B cell (primary cell): ENCODE measurements around the gene NUP214. TPM values are rescaled to one million over a fixed set of nuclear protein-coding genes. Genes with fewer than 3 reads are reported as not detected.

Experiments
- ATAC-seq: fragments of 200-7000 bp; cut with Tn5 transposase; one replicate; pipeline ENCODE4 v1.10.0; 2021; ENCODE audit warnings: low read depth, mild to moderate bottlenecking, moderate number of reproducible peaks, moderate library complexity
- CTCF ChIA-PET: fragments of 350-600 bp; sonication (Branson Sonifier 250); formaldehyde crosslinking; loops from one replicate; lab custom pipeline; 2021; ENCODE audit warnings: antibody characterized with exemption, inconsistent platforms; lab: Charles Lee
- POLR2A ChIA-PET: fragments of 350-600 bp; sonication (Branson Sonifier 250); formaldehyde crosslinking; loops from one replicate; lab custom pipeline; 2021; ENCODE audit warnings: antibody characterized with exemption; lab: Charles Lee
- DNase-seq: peaks from one replicate; pipeline ENCODE4 v3.0.0; 2013
- H2AFZ ChIP-seq: 2 replicates; pipeline ENCODE4 v1.6.1; 2012; ENCODE audit warnings: mild to moderate bottlenecking, low read depth, low read length; ENCODE audit not compliant: insufficient read depth, poor library complexity, severe bottlenecking
- H3K27ac ChIP-seq, 2 donors: 1 replicate in 1 of 2; 2 replicates in 1 of 2; pipeline ENCODE4 v1.5.1; 2012 to 2013; ENCODE audit warnings: low read length in 2 of 2, mild to moderate bottlenecking in 2 of 2, moderate library complexity in 1 of 2
- H3K27me3 ChIP-seq, 4 experiments: fragments of 200-600 bp in 1 of 4; sonication (generic) in 1 of 4; replicated peaks in 1 of 4; 1 replicate in 2 of 4; 2 replicates in 2 of 4; pipeline versions ENCODE4 v1.6.1 to v1.7.0; 2013 to 2016; ENCODE audit warnings: low read length in 3 of 4, mild to moderate bottlenecking in 2 of 4, mixed read lengths in 1 of 4, moderate library complexity in 1 of 4; ENCODE audit not compliant: insufficient read depth in 4 of 4, control insufficient read depth in 3 of 4; ENCODE audit errors: control extremely low read depth in 1 of 4
- H3K36me3 ChIP-seq, 2 experiments: replicated peaks in 1 of 2; 1 replicate in 1 of 2; 2 replicates in 1 of 2; pipeline versions ENCODE4 v1.6.1 to v1.7.1; 2013; ENCODE audit warnings: low read length in 1 of 2; ENCODE audit not compliant: insufficient read depth in 2 of 2, control insufficient read depth in 1 of 2; ENCODE audit errors: control extremely low read depth in 1 of 2, extremely low read depth in 1 of 2
- H3K4me1 ChIP-seq, 2 donors: fragments of 200-600 bp in 1 of 2; sonication (generic) in 1 of 2; 1 replicate in 1 of 2; 2 replicates in 1 of 2; pipeline versions ENCODE4 v1.5.1 to v1.6.1; 2013 to 2017; ENCODE audit warnings: low read length in 2 of 2; ENCODE audit not compliant: control insufficient read depth in 2 of 2, insufficient read depth in 2 of 2
- H3K4me2 ChIP-seq: replicated peaks from 2 replicates; pipeline ENCODE3; 2012; ENCODE audit warnings: mild to moderate bottlenecking, low read depth, low read length; ENCODE audit not compliant: poor library complexity, severe bottlenecking
- H3K4me3 ChIP-seq, 5 experiments: fragments of 200-600 bp in 1 of 5; sonication (generic) in 1 of 5; 1 replicate in 3 of 5; 2 replicates in 2 of 5; pipeline versions ENCODE4 v1.5.1 to v1.7.0; 2011 to 2016; ENCODE audit warnings: low read length in 4 of 5, mild to moderate bottlenecking in 4 of 5, low read depth in 2 of 5, control low read depth in 1 of 5, moderate library complexity in 1 of 5; ENCODE audit not compliant: insufficient read depth in 1 of 5; ENCODE audit errors: control extremely low read depth in 1 of 5, extremely low read depth in 1 of 5
- H3K79me2 ChIP-seq: fragments of 200-600 bp; sonication (generic); one replicate; pipeline ENCODE4 v1.6.0; 2016; ENCODE audit warnings: low read length; ENCODE audit not compliant: control insufficient read depth, insufficient read depth
- H3K9ac ChIP-seq: fragments of 200-600 bp; sonication (generic); 2 replicates; pipeline ENCODE4 v1.6.1; 2017; ENCODE audit warnings: mild to moderate bottlenecking, low read length, moderate library complexity
- H3K9me3 ChIP-seq, 3 donors: one replicate each; pipeline versions ENCODE4 v1.6.1 to v1.7.1; 2013; ENCODE audit warnings: low read length in 2 of 3; ENCODE audit not compliant: control insufficient read depth in 2 of 3, insufficient read depth in 1 of 3; ENCODE audit errors: control extremely low read depth in 1 of 3
- H4K20me1 ChIP-seq: 2 replicates; pipeline ENCODE4 v1.6.0; 2012; ENCODE audit warnings: mild to moderate bottlenecking, low read length; ENCODE audit not compliant: insufficient read depth, control insufficient read depth, poor library complexity, severe bottlenecking
- H3K27ac Mint-ChIP-seq: one replicate; pipeline ENCODE4 v1.8.0; 2021; ENCODE audit warnings: mixed read lengths
- H3K27me3 Mint-ChIP-seq: one replicate; pipeline ENCODE4 v1.8.0; 2021; ENCODE audit warnings: mixed read lengths
- H3K4me1 Mint-ChIP-seq: one replicate; pipeline ENCODE4 v1.8.0; 2021; ENCODE audit warnings: mixed read lengths
- H3K4me3 Mint-ChIP-seq: one replicate; pipeline ENCODE4 v1.8.0; 2021; ENCODE audit warnings: mixed read lengths
- H3K9me3 Mint-ChIP-seq: one replicate; pipeline ENCODE4 v1.8.0; 2022; ENCODE audit warnings: mixed read lengths; ENCODE audit not compliant: insufficient read depth
- EZH2 ChIP-seq: IDR thresholded peaks from 2 replicates; pipeline ENCODE4 v1.6.1; 2012; ENCODE audit warnings: borderline replicate concordance, low read depth, mild to moderate bottlenecking, moderate library complexity, low read length; ENCODE audit not compliant: insufficient read depth, poor library complexity, severe bottlenecking
- WGBS: methylation state at CpG from one replicate; pipeline ENCODE4 v1.1.5; 2013; ENCODE audit warnings: missing lambda C conversion rate; ENCODE audit not compliant: insufficient coverage; 5-methylcytosine and 5-hydroxymethylcytosine counted together
- intact Hi-C: fragments of 100-400 bp; cut with micrococcal nuclease; formaldehyde crosslinking; loops from one replicate; pipeline ENCODE4 v1.10.0; 2022
- polyA plus RNA-seq: library from polyadenylated mRNA; depleted of rRNA; stranded (reverse); fragments of >200 nt; gene quantifications from 2 replicates; pipeline ENCODE4 v1.2.3, GENCODE V29; 2012
- total RNA-seq, 2 donors: library from RNA; stranded (reverse); fragments of 120-200 nt in 1 of 2; gene quantifications; 1 replicate in 1 of 2; 2 replicates in 1 of 2; pipeline versions ENCODE4 v1.2.3 to v1.2.4, GENCODE V29; 2013 to 2022
- TF ChIP-seq, protein P1 (sequence below): fragments of 200-600 bp; IDR thresholded peaks from one replicate; pipeline ENCODE4 v1.8.0; 2022; ENCODE audit warnings: antibody characterized with exemption, mild to moderate bottlenecking

NUP214 gene
- total and polyA plus RNA-seq, 2 donors (not counting 1 experiment from before 2014, with no cell fraction given): 19.0 to 94.6 TPM

DNA sequence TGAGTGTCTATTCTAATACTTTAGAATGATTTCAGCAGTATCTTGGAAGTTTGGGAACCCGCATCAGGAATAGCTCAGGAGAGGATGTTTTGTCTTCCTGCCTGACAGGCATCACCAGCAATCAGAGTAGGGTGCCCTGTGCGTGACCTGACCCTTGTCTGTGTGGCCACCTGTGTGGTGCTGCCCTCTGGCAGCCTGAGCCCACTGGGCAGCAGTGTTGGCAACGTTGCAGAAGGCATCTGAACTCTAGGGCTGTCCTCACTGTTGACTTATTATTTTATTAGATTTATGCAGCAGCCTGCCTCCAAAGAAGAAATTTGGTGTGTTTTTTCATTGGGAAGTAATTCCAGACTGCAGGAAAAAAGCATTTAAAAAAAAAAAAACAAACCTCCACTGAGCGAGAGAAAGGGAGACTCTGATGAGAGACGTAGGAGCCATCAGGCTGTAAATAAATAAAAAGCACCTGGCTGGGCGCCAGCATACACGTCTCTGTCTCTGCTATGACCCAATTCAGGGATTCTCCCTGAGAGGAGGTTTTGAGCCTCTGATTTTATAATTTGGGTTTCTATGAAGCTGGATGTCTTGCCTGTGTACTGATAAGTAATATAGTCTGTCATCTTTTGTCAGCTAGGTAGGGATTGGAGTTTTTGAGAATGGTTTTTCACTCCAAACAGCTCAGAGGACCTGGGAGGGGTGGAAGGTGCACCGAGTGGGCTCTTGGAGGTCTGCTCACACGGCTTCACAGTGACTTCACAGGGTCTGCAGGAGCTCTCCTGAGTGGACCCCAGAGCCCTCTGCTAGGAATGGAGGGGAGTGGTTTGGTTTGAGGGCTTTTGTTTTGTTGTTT, 101.9 kb downstream of the NUP214 start:
- intact Hi-C loops: no loop called here
- POLR2A ChIA-PET: no interaction called here

More for the DNA sequence above, 101.9 kb downstream of the NUP214 start:
- WGBS: 86% methylated on average over 6 of the region's 9 CpGs
- H3K27me3 Mint-ChIP-seq: no peaks in the 10 kb centered on the region
- no peak overlapping the region for H3K4me3 Mint-ChIP-seq
- DNase-seq: no peak
- Histone ChIP-seq H3K4me3 (no peak overlapping the region), H3K36me3 (peaks cover 0 to 38% of the 10 kb centered on the region in 2 experiments), H4K20me1 (no peaks in the 10 kb centered on the region), H3K27me3 (no peaks in the 10 kb centered on the region), H3K4me2 (peak overlapping the region; percentile 50), H3K9ac (no peak overlapping the region), H3K9me3 (no peaks in the 10 kb centered on the region), H3K79me2 (no peaks in the 10 kb centered on the region), H3K4me1 (peaks cover 14 to 22% of the 10 kb centered on the region in 2 donors), H3K27ac (no peak overlapping the region), H2AFZ (no peak overlapping the region)
- H3K9me3 Mint-ChIP-seq: no peaks in the 10 kb centered on the region
- CTCF ChIA-PET: interaction anchor here (0.6 to 1.6 kb wide), 3 partner anchors 47 to 64 kb away, joined by 3 read pairs; no protein-coding TSS in a partner anchor
- peaks cover 14% of the 10 kb centered on the region for H3K4me1 Mint-ChIP-seq
- no peak for ATAC-seq
- peak overlapping the region; percentile 37 for H3K27ac Mint-ChIP-seq
- TF ChIP-seq, protein P1, sequence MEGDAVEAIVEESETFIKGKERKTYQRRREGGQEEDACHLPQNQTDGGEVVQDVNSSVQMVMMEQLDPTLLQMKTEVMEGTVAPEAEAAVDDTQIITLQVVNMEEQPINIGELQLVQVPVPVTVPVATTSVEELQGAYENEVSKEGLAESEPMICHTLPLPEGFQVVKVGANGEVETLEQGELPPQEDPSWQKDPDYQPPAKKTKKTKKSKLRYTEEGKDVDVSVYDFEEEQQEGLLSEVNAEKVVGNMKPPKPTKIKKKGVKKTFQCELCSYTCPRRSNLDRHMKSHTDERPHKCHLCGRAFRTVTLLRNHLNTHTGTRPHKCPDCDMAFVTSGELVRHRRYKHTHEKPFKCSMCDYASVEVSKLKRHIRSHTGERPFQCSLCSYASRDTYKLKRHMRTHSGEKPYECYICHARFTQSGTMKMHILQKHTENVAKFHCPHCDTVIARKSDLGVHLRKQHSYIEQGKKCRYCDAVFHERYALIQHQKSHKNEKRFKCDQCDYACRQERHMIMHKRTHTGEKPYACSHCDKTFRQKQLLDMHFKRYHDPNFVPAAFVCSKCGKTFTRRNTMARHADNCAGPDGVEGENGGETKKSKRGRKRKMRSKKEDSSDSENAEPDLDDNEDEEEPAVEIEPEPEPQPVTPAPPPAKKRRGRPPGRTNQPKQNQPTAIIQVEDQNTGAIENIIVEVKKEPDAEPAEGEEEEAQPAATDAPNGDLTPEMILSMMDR: no peak
- TF ChIP-seq EZH2: no peak
